GM19395 (cell line): ENCODE measurements around the gene TMPRSS2.

Experiments used
- ATAC-seq: cut with Tn5 transposase; IDR thresholded peaks from one replicate; pipeline ENCODE4 v1.9.1; 2021; ENCODE audit warnings: mild to moderate bottlenecking, moderate library complexity; ENCODE audit not compliant: unreplicated experiment

The TMPRSS2 gene

DNA sequence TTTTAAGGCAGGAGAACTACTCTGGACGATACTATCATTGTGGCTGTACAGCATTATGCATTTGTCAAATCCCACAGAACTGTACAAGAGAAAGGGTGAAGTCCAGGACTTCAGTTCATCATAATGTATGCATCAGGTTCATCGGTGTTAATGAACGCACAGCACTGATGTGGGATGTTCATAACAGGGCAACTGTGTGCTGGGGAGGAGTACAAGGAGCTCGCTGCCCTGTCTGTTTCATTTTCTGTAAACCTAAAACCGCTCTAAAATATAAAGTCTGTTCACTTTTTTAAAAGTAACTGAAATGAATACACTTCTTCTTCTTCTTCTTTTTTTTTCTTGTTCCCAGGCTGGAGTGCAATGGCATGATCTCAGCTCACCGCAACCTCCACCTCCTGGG, 25.0 kb downstream of the TMPRSS2 start:
- ATAC-seq, result no peak

DNA sequence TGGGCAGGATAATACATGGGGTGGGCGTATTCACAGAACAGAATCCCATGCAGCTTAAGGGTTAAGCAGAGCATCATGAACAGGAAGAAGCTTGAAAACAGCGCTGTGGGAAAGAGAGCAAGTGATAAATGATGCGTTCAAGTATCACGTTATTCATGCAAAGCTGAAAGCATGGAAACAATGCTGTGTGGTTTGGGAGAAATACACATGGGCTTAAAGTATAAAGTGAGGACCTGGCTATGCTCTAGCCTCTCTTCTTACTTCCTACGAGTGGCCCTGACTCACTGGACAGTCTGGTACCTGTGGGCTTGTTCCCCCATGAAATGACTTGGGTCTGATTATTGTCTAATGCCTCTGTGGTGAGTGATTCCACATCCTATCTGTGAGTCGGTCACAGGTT, 25.7 kb downstream of the TMPRSS2 start:
- no peak for ATAC-seq

DNA sequence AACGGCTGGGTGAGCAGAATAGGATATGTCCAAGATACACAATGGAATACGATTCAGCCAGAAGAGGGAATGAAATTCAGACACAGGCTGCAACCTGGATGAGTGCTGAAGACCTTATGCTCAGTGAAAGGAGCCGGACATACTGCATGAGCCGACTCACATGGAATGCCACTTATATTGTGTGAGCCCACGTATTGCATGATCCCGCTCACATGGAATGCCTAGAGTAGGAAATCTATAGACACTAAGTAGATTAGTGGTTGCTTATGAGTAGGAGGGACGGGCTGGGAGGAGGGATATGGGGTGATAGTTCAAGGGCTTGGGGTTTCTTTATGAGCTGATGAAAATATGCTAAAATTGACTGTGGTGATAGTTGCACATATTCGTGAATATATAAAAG, 26.8 kb downstream of the TMPRSS2 start:
- ATAC-seq, result no peak

DNA sequence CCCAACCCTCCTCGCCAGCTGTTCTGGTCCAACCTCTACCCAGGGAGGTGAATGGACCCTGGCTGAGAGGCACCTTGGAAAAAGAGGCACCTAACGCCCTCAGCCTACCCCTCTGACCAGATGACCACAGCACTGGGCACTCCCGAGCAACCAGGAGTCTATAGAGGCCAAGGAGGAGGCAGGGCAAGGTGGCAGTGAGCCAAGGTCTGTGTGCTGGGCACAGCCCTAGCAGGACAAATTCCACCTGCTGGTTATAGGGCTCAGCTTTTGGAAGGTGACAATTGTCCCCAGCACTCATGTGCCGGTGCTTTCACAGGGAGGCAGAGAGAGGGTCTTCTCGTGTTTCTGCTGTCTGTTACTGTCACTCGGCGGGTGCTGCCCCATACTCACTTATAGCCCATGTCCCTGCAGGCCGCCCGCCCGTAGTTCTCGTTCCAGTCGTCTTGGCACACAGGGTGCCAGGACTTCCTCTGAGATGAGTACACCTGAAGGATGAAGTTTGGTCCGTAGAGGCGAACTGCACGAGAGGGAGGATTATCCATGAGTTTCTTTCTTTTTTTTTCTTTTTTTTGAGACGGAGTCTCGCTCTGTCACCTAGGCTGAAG, 27.8 kb downstream of the TMPRSS2 start:
- no peak for ATAC-seq

DNA sequence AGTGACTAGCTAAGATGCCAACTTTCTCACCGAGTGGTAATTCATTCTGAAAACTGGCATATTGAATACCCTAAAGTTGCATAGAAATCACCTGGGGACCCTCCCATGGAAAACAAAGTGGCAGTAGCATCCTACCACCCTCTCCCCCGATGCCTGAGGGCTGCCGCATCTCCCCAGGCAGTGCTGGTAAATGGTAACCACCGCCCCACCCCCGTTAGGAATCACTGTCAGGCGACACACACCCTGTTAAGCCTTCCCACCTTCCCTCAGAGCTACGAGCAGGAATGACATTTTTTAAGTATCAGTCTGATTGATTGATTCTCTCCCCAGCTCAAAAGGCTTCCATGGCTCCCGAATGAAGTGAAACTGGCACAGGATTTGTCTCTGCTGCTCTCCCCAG, 28.3 kb downstream of the TMPRSS2 start:
- no peak for ATAC-seq

DNA sequence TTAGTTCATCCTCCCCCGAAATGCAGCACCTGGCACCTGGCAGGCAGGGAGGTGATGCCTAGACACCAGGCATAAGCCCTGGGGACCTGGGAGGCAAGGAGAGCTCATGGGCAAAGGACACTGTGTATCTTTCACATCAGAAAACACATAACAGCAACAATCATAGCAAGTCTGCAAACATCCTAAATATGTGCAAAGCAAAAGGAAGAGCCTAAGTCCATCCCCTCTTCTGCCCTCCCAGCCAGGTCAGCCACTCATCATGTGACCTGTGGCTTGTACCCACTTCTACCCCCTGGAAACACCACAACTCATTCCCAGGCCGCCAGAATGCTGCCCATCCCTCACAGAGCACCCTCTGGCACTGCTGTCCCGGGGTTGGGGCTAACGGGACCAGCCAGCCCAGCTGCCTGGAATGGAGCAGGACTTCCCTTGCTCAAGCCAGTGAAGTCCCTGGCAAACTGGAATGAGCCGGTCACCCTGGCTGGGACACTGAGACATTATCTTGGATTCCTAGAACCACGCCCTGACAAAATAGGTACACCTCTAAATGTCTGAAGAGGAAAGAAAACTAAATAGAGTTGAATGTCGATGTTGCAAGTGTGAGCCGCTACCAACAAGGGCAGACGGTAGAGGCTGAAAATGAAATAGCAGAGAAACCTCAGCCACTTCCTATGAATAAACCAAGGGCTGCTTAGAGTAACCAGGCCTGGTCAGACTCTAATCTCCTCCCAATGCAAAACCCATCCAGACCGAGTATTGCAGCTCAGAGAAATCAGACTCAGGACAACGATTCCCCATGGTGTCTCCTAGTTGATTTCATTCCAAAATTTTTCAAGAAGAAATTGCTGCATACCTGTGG, 29.4 kb downstream of the TMPRSS2 start:
- ATAC-seq, result no peak

DNA sequence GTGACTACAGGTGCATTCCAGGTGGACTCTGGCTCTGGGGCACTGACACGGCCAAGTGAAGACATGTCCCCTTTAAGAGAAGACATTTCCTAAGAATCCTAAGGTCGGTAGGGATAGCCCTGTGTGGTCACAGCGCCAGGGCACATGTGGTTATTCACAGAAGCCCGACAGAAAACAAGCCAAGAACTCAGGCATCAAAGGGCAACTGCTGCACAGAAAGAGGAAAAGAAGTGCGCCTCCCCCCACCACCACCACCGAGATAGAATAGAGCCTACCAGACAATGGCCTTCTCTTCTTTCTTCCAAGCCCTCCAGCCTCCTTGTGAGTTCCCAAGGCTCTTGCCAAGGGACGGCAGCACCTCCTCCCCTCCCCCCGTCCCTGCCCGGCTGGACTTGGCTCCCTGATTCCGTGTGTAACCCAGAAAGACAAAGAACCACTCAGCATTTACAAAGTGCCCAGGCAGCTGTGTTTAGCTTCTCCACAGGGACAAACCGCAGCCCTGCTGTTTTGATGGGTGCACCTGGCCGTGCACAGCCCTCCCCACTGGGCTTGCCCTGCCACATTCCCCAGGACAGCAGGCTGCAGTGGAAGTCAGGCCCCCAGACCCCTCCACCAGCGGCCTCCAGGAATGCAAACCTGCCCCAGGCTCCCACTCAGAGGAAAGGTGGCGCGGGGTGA, 30.2 kb downstream of the TMPRSS2 start:
- no peak for ATAC-seq

DNA sequence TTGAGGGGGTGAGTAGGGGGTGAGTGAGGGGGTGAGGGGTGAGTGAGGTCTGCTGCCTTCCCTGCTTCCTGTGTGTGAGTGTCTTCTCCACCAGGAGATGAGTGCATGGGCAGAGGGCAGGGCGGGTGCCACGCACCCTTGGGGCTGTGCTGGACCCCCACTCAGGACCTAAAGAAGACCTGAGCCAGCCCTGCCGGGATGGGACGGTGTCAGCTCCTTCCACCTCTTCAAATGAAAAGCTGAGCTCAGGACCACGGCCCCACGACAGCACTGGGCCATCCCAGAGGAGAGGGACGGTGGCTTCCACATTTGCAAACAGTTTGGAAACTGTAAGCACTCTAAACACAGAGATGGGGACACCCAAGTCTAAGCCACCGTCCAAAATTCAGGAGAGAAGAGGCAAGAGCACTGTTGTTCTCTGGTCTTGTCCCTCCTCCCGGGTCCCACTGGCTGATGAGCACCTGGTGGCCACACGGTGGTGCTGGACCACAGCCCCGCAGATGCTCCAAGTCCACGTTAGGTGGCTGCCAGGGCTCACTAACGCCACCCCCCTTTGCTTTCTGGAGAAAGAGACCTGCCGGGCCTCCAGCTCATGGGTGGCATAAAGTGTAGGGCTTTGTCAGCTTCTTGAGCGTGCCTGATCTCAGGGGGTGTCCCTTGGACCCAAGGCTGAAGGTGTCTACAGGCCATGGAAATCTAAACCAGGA, 32.1 kb downstream of the TMPRSS2 start:
- ATAC-seq, result no peak

DNA sequence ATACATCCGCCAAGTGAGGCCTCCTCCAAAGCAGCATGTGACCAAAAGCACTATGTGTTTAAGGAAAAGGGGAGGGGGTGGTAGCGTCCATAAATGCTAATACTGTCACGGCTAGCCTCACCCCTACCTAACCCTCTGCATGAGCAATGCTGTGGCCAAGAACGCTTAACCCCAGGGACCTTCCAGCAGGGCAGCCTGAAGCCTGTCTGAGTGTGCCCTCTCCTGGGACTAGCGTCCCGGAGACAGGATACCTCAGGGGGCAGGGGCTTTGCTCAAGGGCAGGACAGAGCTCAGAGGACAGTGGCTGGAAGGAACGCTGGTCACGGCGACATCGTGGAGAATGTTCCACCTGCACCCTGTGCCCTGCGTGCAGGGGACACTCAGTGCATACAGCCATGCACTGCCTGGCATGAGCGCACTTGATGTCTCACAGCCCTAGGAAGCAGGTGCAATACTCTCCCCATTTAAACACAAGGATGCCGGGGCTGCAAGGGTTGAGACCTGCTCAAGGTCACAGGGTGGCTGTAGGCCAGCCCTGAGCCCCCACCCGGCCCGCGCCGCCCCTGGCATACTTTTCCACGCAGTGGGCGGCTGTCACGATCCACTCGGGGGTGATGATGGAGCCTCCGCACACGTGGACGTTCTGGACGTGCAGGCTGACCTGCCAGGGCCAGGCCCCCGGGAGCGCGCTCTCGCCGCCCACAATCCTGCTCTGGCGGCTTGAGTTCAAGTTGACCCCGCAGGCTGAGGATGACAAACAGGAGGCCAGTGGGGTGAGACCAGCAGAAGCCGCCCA, 35.0 kb downstream of the TMPRSS2 start:
- ATAC-seq, result no peak

DNA sequence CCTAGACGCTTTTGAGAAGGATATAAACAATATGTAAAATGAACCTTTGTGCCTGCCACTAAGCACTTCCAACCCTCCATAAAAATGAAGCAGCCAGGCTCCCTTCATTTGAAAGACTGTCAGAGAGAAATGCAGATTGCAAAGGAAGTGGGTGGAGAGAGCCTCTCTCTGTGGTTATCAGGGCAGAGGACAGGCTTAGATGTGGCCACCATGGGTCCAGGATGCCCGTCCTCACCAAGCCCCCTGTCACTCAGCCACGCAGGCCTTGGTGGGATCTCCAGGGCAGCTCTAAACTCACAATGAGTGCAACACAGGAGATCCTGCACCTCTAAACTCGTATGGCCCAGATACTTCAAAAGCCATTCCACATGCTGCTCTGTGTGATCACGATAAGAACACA, 37.9 kb downstream of the TMPRSS2 start:
- no peak for ATAC-seq

DNA sequence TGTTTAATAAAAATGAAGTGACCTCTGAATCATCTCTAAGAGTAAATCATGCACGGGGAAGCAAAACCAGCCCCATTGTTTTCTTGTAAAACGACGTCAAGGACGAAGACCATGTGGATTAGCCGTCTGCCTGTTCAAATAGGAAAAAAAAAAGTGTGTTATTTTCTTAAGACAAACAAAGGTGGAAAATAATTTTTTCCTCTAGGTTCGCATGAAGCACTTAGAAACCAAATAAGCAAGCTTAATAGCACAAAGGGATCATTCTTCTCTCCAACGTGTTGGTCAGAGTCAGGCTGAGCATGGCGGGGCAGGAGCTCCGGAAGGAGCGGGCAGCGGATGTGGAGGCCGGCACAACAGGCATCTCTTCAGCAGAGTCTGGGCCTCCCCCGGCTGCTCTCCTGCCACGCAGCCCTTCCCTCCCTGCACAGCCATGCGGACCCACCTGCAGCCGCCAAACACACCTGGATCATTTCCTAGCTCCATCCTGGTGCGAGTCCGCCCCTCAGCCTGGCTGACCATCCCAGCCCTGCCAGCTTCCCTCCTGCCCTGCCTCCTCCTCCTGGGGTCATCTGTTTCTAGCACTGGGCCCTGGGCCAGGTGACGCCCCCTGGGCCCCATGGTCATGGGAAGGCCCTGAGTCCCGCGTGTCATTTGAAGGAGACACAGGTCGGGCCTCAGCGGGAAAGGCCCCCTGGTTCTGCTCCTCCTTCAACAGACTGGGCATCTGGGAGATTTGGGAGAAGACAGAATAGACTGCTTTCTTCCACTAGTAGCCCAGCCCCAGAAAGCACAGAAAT, 41.7 kb downstream of the TMPRSS2 start:
- ATAC-seq, result no peak

DNA sequence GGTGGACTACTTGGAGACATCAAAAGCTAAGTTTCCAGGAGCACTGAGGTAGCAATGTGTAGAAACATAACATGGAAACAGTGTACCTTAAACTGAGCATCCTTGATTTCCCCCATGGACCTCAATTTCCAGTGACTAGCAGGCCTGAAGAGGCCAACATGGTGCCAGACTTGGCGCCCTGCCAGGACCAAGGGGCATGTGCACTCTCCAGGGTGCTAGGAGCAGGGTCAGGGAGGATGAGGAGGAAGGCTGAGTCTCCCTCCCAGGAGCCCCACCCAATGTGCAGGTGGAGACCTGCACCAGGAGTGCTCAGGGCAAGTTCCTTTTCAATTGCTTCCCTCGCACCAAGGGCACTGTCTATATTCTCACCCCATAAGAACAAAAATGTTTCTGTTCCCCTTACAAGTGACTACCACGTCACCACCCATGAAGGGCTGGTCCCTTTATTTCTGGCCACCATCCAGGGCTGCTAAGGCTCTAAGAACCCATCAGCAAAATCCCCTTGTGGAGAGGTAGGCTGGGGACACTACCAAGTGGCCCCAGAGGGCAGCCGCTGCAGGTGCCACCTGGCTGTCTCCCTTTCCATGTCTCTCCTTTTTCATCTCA, 42.7 kb downstream of the TMPRSS2 start:
- ATAC-seq, result no peak

DNA sequence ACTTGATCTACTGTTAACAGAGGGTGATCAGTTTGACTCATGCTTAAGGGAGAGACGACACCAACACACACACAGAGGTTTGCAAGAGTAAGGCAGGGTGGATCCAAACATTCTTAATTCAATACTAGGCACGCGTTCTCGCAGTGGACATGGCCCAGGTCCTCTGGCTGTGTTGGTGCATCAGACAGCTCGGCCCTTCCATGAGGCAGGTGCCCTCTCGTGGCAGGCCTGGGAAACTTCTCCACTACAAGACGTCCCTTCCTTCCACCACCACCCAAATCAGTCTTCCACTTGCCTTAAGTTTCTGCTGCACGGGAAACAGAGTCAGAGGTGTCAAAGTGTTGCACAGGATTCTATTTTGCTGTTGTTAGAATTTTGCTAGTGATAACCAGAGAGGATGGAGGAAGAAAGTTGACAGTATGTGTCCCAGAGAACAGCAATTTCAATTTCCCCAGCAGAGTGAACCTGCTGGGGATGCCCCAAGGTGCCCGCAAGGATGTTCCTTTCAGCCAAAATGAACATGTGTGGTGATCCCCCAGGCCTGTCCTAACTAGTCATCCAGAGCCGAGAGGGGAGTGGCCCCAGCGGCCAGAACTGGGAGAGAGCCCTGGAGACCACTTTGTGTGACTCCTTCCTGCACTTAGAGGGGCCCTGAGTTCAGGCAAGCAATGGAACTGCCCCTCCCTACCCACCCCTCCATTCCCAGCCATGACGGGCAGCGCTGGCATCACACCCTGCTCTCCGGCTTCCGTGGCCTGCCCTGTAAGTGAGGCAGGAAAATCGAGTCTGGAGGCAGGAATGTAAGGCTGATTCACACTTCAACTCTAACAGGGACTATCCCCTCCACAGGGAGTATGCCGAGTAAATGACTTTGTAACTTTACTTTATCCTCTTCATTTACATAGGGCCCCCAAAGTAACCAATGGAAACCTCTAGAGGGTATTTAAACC, 47.1 kb downstream of the TMPRSS2 start:
- ATAC-seq, result peak; percentile 66

DNA sequence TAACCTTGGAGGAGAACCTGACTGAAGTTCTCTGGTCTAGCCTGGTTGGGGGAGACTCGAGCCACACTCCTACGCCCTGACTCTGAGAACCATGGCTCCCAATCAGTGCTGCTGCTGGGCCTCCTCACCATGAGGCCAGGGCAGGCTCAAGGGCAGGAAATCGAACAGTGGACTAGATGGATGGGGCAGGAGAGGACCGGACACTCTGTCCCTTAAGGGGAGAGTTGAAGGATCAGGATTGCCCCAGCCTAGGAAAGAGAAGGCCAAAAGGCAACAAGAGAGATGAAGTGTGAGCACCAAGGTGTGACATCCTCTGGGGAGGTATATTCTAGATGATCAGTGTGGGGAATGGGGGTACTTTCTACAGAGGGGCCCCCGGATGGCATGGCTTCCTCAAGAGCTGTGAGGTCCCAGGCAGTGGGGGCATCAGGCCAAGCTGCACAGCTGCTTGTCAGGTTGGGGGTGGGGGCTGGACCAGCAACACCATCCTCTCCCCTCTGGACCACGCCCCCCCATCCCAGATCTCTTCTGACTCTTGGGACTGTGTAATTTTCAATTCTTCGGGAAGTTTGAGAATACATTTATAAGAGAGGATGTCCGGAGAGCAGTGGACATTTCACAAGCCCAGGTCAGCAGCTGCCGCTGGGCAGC, 47.9 kb downstream of the TMPRSS2 start:
- ATAC-seq, result no peak

DNA sequence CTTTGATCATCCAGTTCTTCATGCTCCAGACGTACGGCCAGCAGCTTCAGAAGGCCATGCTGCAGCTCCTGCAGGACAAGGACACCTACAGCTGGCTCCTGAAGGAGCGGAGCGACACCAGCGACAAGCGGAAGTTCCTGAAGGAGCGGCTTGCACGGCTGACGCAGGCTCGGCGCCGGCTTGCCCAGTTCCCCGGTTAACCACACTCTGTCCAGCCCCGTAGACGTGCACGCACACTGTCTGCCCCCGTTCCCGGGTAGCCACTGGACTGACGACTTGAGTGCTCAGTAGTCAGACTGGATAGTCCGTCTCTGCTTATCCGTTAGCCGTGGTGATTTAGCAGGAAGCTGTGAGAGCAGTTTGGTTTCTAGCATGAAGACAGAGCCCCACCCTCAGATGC, 49.4 kb downstream of the TMPRSS2 start:
- ATAC-seq, result no peak

DNA sequence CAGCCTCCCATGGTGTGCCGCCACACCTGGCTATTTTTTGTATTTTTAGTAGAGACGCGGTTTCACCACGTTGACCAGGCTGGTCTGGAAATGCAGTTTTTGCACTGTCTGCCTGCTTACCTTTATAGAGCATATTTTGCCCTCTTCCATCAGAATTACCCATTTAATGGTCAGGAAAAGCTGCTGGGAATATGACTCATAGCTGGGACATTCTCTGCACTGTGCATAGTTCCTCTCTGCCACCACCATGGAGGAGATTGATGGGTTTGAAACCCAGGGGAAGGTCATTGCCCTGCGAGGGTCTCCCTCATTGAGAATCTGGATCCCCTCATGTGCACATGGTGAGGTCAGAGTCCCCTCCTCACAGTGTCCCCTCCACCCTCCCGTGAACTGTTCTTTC, 49.8 kb downstream of the TMPRSS2 start:
- no peak for ATAC-seq

DNA sequence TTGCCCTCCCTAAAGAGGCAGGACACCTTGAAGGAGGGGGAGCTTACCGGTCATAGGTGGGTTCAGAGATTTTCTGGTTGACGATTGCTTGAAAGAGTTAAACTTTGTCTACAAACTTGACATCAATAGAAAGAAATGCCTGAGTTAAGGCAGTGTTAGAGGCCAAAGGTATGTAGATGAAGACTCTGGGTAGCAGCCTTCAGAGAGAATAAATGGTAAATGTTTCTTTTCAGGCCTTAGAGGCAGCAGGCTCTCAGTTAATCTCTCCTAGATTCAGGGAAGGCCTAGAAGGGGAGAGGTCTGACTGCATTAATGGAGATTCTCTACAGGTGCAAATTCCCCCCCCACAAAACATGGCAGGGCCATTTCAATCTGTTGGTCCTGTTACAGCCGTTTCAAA, 54.2 kb downstream of the TMPRSS2 start:
- ATAC-seq, result no peak

DNA sequence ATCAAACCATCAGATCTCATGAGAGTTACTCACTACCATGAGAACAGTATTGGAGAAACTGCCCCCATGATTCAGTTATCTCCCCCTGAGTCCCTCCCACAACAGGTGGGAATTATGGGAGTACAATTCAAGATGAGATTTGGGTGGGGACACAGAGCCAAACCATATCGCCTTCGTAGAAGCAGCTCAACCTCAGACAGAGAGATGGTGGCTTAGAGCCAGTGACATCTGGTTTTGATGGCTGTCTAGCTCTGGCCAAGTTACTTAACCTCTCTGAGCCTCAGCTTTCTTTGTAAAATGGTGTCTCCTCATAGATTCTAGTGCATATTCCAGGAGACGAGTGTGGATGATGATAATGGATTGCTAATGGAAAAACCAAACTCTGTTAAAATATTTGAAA, 54.8 kb downstream of the TMPRSS2 start:
- ATAC-seq, result no peak
